ENCODE results near the gene TTPAL. TPM values are rescaled to one million over a fixed set of nuclear protein-coding genes. Genes with fewer than 3 reads are reported as not detected.

Gene TTPAL
- total and polyA plus RNA-seq, 2 of the 4 experiments (the other 2 are of a cell fraction) = 8.2 to 18.1 TPM

GRCh38 chr20:44521484-44522481, 46.1 kb downstream of the TTPAL start, which contains the start of gene SERINC3:
Gene SERINC3 (minus strand): TSS chr20:44522070. CDS start chr20:44521951, 119 bp downstream.
- H3K18ac ChIP-seq (ENCODE audit: low read depth, low read length) = peak within 1 kb of the TSS; percentile 81
- DNase-seq = peak; percentile 96
- peak within 1 kb of the TSS; percentile 89 for H3K4me3 ChIP-seq (ENCODE audit: insufficient read depth, low read depth, low read length)
- dilution Hi-C loops (cut with HindIII; ENCODE audit: low sequenced_read_pairs, unreplicated experiment) (no loop called here), in situ Hi-C loops (cut with MboI; ENCODE audit: low sequenced_read_pairs) (no loop called here), intact Hi-C loops (cut with micrococcal nuclease) (loop anchor here (2.0 kb wide), 1 partner anchor 89 kb away; no protein-coding TSS in a partner anchor)
- peak within 1 kb of the TSS; percentile 31; the same call in 1 of the 3 replicates for H2BK15ac ChIP-seq (ENCODE audit: low read depth, low read length)
- no peaks in the 10 kb centered on the region for H3K27me3 ChIP-seq (ENCODE audit: control insufficient read depth, insufficient read depth, low read length)
- H4K20me1 ChIP-seq (ENCODE audit: insufficient read depth, low read length) = peaks cover 41% of the 10 kb centered on the region
- H4K8ac ChIP-seq (ENCODE audit: low read depth in 2 of 2, low read length in 2 of 2) = peak within 1 kb of the TSS; percentile 68 to 93
- ChIA-PET POLR2A (ENCODE audit: unreplicated experiment) (no interaction called here), CTCF (interaction anchor here (0.5 to 1.1 kb wide), 3 partner anchors 11 to 37 kb away, joined by 3 to 6 read pairs (median 3); no protein-coding TSS in a partner anchor)
- peak within 1 kb of the TSS; percentile 82 for H4K5ac ChIP-seq (ENCODE audit: low read depth, low read length)
- peak within 1 kb of the TSS; percentile 97 for H3K4ac ChIP-seq (ENCODE audit: low read depth, low read length)
- H3K9ac ChIP-seq (ENCODE audit: low read depth, low read length) = peak within 1 kb of the TSS; percentile 98
- TSS peak; percentile 57 for BruUV-seq (replicated peaks)
- H2AK9ac ChIP-seq (replicated peaks; ENCODE audit: low read depth, low read length, poor library complexity) = peak within 1 kb of the TSS; percentile 99
- H3K23ac ChIP-seq (ENCODE audit: low read depth, low read length) = peak within 1 kb of the TSS; percentile 77
- peak within 1 kb of the TSS; percentile 92 for H3K56ac ChIP-seq (ENCODE audit: extremely low read depth, insufficient read depth, low read length)
- H4K91ac ChIP-seq (ENCODE audit: insufficient read depth, low read depth, low read length) = peak within 1 kb of the TSS; percentile 86
- H2AK5ac ChIP-seq (ENCODE audit: low read depth, low read length) = peak within 1 kb of the TSS; percentile 88
- peak within 1 kb of the TSS; percentile 65 for H2BK120ac ChIP-seq (ENCODE audit: low read depth, low read length)
- peak within 1 kb of the TSS; percentile 75 for H3K4me2 ChIP-seq (ENCODE audit: low read depth, low read length)
- peak within 1 kb of the TSS; percentile 97 for H2BK5ac ChIP-seq (ENCODE audit: low read depth, low read length, poor library complexity, severe bottlenecking)
- WGBS, 2 experiments (ENCODE audit: extremely low coverage in 2 of 2, insufficient read length in 1 of 2) = 1% methylated on average over 14 of the region's 49 CpGs; no CpG with 5 or more reads in 1 of the 2 experiments
- H3K36me3 ChIP-seq (ENCODE audit: control insufficient read depth, insufficient read depth, low read length) = peaks cover 1% of the 10 kb centered on the region; the same call in 1 of the 2 replicates
- H3K14ac ChIP-seq (replicated peaks; ENCODE audit: low read depth, low read length) = peak within 1 kb of the TSS; percentile 97
- peaks cover 0 to 41% of the 10 kb centered on the region in 2 experiments; a peak in 2 of 4 replicates for H3K79me1 ChIP-seq (ENCODE audit: low read depth in 1 of 2, low read length in 2 of 2)
- H3K9me3 ChIP-seq (ENCODE audit: control insufficient read depth, insufficient read depth, low read length) = no peaks in the 10 kb centered on the region
- TF ChIP-seq MXI1 (IDR thresholded peaks at IDR 0.05; ENCODE audit: borderline replicate concordance, low read depth, low read length) = peak; percentile 82
- TF ChIP-seq BHLHE40 (IDR thresholded peaks at IDR 0.05; ENCODE audit: low read depth, low read length) = no peak; the same call in none of the 2 replicates
- no peak for TF ChIP-seq RCOR1 (IDR thresholded peaks at IDR 0.05; ENCODE audit: insufficient replicate concordance, low read length)
- peak; percentile 87 for TF ChIP-seq CHD1 (IDR thresholded peaks at IDR 0.05; ENCODE audit: low read depth, low read length)
- TF ChIP-seq MAZ (IDR thresholded peaks at IDR 0.05; ENCODE audit: borderline replicate concordance, low read depth, low read length) = no peak; the same call in 1 of the 2 replicates
- 0 out of 2 replicates have a peak, but pooled peaks have one; percentile 9 for TF ChIP-seq SMC3 (IDR thresholded peaks at IDR 0.05; ENCODE audit: low read depth, low read length)
- TF ChIP-seq USF2 (IDR thresholded peaks at IDR 0.05; ENCODE audit: low read depth, low read length) = no peak
- TF ChIP-seq FOS (IDR thresholded peaks at IDR 0.05; ENCODE audit: low read depth, low read length) = peak; percentile 76
- TF ChIP-seq RFX5 (IDR thresholded peaks at IDR 0.05; ENCODE audit: low read depth, low read length) = no peak
- peak; percentile 93 for TF ChIP-seq CEBPB (IDR thresholded peaks at IDR 0.05; ENCODE audit: low read depth, low read length)
- TF ChIP-seq RAD21 (IDR thresholded peaks at IDR 0.05; ENCODE audit: low read length) = no peak
- TF ChIP-seq POLR2A (IDR thresholded peaks at IDR 0.05; ENCODE audit: low read depth, low read length) = peak; percentile 92
- TF ChIP-seq NFE2L2 (IDR thresholded peaks at IDR 0.05; ENCODE audit: low read depth, low read length) = peak; percentile 68
- no peak for TF ChIP-seq CTCF (conservative IDR thresholded peaks at IDR 0.05; ENCODE audit: low read depth, low read length)
- TF ChIP-seq MAFK (IDR thresholded peaks at IDR 0.05; ENCODE audit: low read depth, low read length) = no peak
- peak within 1 kb of the TSS; percentile 57; the same call in 1 of the 2 replicates for H2BK20ac ChIP-seq (ENCODE audit: low read depth, low read length)
- peak; percentile 99 for ATAC-seq (ENCODE audit: low read depth)
- peaks cover 9% of the 10 kb centered on the region for H3K9me1 ChIP-seq (ENCODE audit: insufficient read depth, low read length)
- H2AFZ ChIP-seq (replicated peaks; ENCODE audit: low read length, poor library complexity) = peak within 1 kb of the TSS; percentile 95
- peaks cover 11% of the 10 kb centered on the region for H3K4me1 ChIP-seq (ENCODE audit: control insufficient read depth, insufficient read depth, low read length)
- peak within 1 kb of the TSS; percentile 97 for H3K27ac ChIP-seq (ENCODE audit: insufficient read depth, low read length)

All from IMR-90 (cell line).